Transverse colon (tissue), 4 donors: Measurements from ENCODE around the gene LAMA4. TPM values are rescaled to one million over a fixed set of nuclear protein-coding genes. Genes with fewer than 3 reads are reported as not detected.
A peak's percentile ranks its signal among the peaks of the same experiment; 100 is the strongest.

Source experiments
- DNase-seq: peaks from one replicate; pipeline ENCODE4 v3.0.0-alpha.2; 2019
- H3K27ac ChIP-seq, 4 donors: fragments of 200-600 bp; sonication (generic); 2 replicates each; pipeline ENCODE4 v1.5.1; 2016 to 2018; ENCODE audit warnings: inconsistent platforms in 4 of 4
- H3K27me3 ChIP-seq: fragments of 200-600 bp; sonication (generic); 2 replicates; pipeline ENCODE4 v1.5.1; 2017; ENCODE audit warnings: inconsistent platforms
- H3K36me3 ChIP-seq, 4 donors: fragments of 200-600 bp; sonication (generic); 2 replicates each; pipeline ENCODE4 v1.5.1; 2017 to 2019; ENCODE audit warnings: inconsistent platforms in 4 of 4
- H3K4me1 ChIP-seq, 4 donors: fragments of 200-600 bp; sonication (generic); 2 replicates each; pipeline ENCODE4 v1.5.1; 2017 to 2020; ENCODE audit warnings: inconsistent platforms in 4 of 4
- H3K4me3 ChIP-seq, 4 donors: fragments of 200-600 bp; sonication (generic); 1 replicate in 1 of 4; 2 replicates in 3 of 4; pipeline versions ENCODE4 v1.5.1 to v1.6.1; 2017 to 2019; ENCODE audit warnings: inconsistent platforms in 4 of 4
- H3K9me3 ChIP-seq, 2 donors: fragments of 200-600 bp; sonication (generic); 2 replicates each; pipeline ENCODE4 v1.5.1; 2017 to 2019; ENCODE audit warnings: inconsistent platforms in 2 of 2
- EP300 ChIP-seq: sonication (generic); formaldehyde crosslinking; IDR thresholded peaks from one replicate; pipeline ENCODE4 v1.6.1; 2017; ENCODE audit warnings: antibody characterized with exemption, low read depth
- POLR2A ChIP-seq: fragments of 450-650 bp; IDR thresholded peaks from one replicate; pipeline ENCODE4 v1.6.1; 2016; ENCODE audit warnings: antibody characterized with exemption, mild to moderate bottlenecking, moderate library complexity
- POLR2AphosphoS5 ChIP-seq, 3 donors: sonication (generic); formaldehyde crosslinking; IDR thresholded peaks; one replicate each; pipeline ENCODE4 v1.6.1; 2016; ENCODE audit warnings: antibody characterized with exemption in 3 of 3
- WGBS, 2 donors: methylation state at CpG; one replicate each; pipeline ENCODE4 v1.1.5; 2018; ENCODE audit warnings: low coverage in 1 of 2; 5-methylcytosine and 5-hydroxymethylcytosine counted together
- in situ Hi-C, 4 donors: fragments of 200-750 bp; cut with MboI; loops; one replicate each; pipeline versions ENCODE4 v1.15.0 to v1.15.1; 2017; ENCODE audit warnings: low sequenced_read_pairs in 3 of 4, low pct_ligation_motif_present in 1 of 4, low pct_unique_long_range_greater_than_20kb in 1 of 4
- intact Hi-C: fragments of 100-400 bp; cut with DNase I; formaldehyde crosslinking; loops from one replicate; pipeline ENCODE4 v1.15.1; 2023; ENCODE audit warnings: low total_unique reads
- total RNA-seq, 4 donors: library from RNA; depleted of rRNA; stranded (reverse); fragments of >200 nt; gene quantifications; one replicate each; pipeline ENCODE4 v1.1.0, GENCODE V29; 2016
- TF ChIP-seq, protein P1 (sequence below), 5 experiments: fragments of 200-600 bp in 3 of 5; fragments of 450-650 bp in 2 of 5; sonication (generic) in 3 of 5; IDR thresholded peaks; 1 replicate in 2 of 5; 2 replicates in 3 of 5; pipeline ENCODE4 v1.5.1; 2016 to 2017; ENCODE audit warnings: antibody characterized with exemption in 5 of 5, inconsistent platforms in 3 of 5, mild to moderate bottlenecking in 2 of 5, moderate library complexity in 1 of 5

The LAMA4 gene
- total RNA-seq, 4 donors from 2014 or later, result 27.3 to 54.9 (median 40.1) TPM

DNA sequence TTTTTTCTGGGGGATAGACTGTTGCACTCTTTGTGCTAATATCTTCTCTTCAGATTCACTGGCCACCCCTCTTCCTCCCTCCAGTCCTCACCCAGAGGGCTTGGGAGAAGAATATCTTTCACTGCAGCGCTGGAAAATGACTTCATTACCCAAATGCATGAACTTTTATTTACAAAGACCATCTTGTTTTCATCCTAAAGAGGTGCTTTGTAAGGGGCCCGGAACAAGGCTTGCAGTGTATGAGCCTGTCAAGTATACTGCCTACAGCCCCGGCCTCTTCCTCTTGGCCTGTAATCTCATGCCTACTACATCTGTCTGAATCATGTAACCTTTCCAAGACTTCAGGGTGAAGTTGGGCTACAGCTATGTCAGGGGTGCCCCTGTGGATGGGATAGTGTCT lies 554 bp upstream of the LAMA4 start:
- peak overlapping the region in 3 of 4 donors; percentile 42 to 66 (median 58) for H3K4me3 ChIP-seq
- no peaks in the 10 kb centered on the region for H3K9me3 ChIP-seq
- peak overlapping the region; percentile 87 to 89 (median 89) for H3K27ac ChIP-seq
- peaks cover 26% of the 10 kb centered on the region for H3K27me3 ChIP-seq
- 79% methylated on average over 3 of the region's 3 CpGs; no CpG with 5 or more reads in 1 of the 2 donors for WGBS, 2 donors
- no peaks in the 10 kb centered on the region for H3K36me3 ChIP-seq
- intact Hi-C loops, result loop anchor here (2.0 to 10.0 kb wide), 4 partner anchors 32 to 1888 kb away; no protein-coding TSS in a partner anchor
- no peak for TF ChIP-seq EP300
- no peak for TF ChIP-seq POLR2AphosphoS5 (IDR thresholded peaks at IDR 0.05)
- TF ChIP-seq, protein P1, sequence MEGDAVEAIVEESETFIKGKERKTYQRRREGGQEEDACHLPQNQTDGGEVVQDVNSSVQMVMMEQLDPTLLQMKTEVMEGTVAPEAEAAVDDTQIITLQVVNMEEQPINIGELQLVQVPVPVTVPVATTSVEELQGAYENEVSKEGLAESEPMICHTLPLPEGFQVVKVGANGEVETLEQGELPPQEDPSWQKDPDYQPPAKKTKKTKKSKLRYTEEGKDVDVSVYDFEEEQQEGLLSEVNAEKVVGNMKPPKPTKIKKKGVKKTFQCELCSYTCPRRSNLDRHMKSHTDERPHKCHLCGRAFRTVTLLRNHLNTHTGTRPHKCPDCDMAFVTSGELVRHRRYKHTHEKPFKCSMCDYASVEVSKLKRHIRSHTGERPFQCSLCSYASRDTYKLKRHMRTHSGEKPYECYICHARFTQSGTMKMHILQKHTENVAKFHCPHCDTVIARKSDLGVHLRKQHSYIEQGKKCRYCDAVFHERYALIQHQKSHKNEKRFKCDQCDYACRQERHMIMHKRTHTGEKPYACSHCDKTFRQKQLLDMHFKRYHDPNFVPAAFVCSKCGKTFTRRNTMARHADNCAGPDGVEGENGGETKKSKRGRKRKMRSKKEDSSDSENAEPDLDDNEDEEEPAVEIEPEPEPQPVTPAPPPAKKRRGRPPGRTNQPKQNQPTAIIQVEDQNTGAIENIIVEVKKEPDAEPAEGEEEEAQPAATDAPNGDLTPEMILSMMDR (IDR thresholded peaks at IDR 0.05), result no peak
- no peak for TF ChIP-seq POLR2A
- in situ Hi-C loops, result no loop called here
- peaks cover 3 to 8% (median 7%) of the 10 kb centered on the region in 4 donors for H3K4me1 ChIP-seq
- no peak for DNase-seq

DNA sequence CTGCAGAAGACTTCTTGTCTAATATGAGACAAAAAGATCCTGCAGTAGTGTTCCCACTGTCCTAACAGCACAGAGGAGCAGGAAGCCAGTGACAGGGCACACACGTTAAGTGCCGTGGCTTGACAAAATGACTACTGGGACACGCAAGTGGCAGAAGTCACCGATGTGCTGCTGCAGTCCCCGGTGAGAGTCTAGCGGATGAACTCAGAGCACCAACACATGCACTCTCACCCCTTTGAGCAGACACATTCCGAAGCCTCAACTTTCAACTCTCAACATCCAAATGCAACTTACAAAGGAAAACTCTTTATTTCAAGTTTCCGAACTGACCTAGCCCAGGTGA lies 898 bp downstream of the LAMA4 start:
- WGBS, 2 donors, result 8% methylated on average over 8 of the region's 8 CpGs; no CpG with 5 or more reads in 1 of the 2 donors
- peak; percentile 9 for DNase-seq
- no peaks in the 10 kb centered on the region for H3K9me3 ChIP-seq
- in situ Hi-C loops (no loop called here), intact Hi-C loops (loop anchor here (5.0 to 10.0 kb wide), 3 partner anchors 51 to 1886 kb away; no protein-coding TSS in a partner anchor)
- peak overlapping the region; percentile 42 to 66 (median 56) for H3K4me3 ChIP-seq
- TF ChIP-seq, protein P1 (IDR thresholded peaks at IDR 0.05), result no peak
- no peak for TF ChIP-seq EP300
- TF ChIP-seq POLR2A, result no peak
- TF ChIP-seq POLR2AphosphoS5 (IDR thresholded peaks at IDR 0.05), result no peak
- H3K4me1 ChIP-seq, result peaks cover 3 to 13% (median 9%) of the 10 kb centered on the region in 4 donors
- peaks cover 26% of the 10 kb centered on the region for H3K27me3 ChIP-seq
- H3K36me3 ChIP-seq, result no peaks in the 10 kb centered on the region
- H3K27ac ChIP-seq, result peak overlapping the region; percentile 87 to 89 (median 89)

DNA sequence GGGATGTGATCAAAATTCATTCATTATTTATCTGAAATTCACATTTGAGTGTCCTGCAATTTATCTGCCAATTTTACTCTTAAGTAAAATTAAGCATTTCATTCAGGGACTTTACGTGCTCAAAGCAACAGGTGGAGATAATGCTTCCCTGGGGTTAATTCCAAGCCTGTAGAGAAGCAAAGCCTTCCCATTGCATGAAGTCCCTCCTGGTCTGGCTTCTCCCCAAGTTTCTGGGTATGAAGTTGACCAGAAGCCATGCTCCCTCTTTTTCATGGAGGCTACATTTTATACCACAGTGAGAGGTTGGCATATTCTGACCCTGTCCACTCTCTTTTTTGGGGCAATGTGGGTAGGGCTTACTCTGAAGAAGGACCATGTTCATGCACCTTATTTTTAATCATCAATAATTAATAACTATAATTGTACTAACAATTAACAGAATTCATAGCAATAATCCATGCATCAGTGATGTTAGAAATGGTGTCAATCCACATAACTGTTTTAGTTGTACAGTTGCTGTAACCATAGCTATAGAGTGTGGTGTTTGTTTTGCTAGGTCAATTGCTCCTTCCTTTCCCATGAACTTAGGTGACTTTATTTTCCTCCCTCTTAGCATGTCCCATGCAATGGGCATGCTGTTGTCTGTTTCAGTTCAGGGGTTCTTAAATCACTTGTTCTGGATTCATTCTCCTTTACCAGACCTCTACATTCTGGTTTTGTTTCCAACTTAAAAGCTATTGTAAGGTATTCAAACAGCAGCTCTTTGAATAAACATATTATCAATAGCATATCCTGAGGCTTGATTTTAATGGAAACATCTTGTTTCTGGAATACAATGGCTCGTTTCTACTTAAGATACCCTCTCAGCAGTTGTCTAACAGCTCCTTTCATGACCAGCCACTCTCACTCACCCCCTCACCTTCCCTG lies 1.5 kb downstream of the LAMA4 start:
- peaks cover 26% of the 10 kb centered on the region for H3K27me3 ChIP-seq
- H3K27ac ChIP-seq, result peak overlapping the region; percentile 87 to 89 (median 89)
- WGBS, 2 donors, result 40 to 46% methylated on average over 2 of the region's 2 CpGs
- peaks cover 3 to 13% (median 9%) of the 10 kb centered on the region in 4 donors for H3K4me1 ChIP-seq
- no peaks in the 10 kb centered on the region for H3K9me3 ChIP-seq
- no peak for DNase-seq
- in situ Hi-C loops, result no loop called here
- H3K4me3 ChIP-seq, result peak overlapping the region; percentile 42 to 66 (median 56)
- TF ChIP-seq EP300 (no peak), POLR2A (no peak), POLR2AphosphoS5 (IDR thresholded peaks at IDR 0.05) (no peak)
- TF ChIP-seq, protein P1 (IDR thresholded peaks at IDR 0.05), result no peak
- intact Hi-C loops, result loop anchor here (5.0 to 10.0 kb wide), 3 partner anchors 52 to 1886 kb away; no protein-coding TSS in a partner anchor
- H3K36me3 ChIP-seq, result no peaks in the 10 kb centered on the region

DNA sequence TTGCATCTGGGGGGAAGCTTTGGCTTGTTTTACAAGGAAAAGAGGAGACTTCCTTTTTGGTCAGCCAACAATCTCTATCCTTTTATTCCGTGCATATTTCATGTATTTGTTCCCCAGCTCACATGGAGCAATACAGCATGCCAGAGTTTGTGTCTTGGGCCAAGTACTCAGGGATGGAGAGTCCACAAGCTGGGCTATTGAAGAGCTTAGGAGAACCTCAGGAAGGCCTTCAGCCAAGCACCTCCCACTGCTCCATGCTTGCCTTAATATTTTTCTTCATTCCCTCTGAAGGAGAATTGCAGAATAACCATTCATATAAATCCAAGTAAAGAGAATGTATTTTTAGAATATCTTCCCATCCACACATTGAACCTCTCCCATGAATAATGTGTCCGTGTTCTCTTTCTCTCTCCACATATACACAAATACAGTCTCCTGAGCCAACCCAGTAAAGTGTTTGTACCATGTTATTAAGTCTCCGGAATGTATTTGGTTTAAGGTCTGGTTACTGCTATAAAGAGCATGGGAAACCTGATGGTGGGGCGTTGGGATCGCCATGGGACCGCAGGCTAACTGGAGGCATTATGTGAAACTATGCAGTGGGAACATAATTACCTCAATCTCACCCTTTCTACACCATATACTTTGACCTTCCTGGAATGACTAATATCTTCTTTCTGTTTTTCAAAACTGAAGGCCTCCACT lies 3.0 kb downstream of the LAMA4 start:
- intact Hi-C loops (loop anchor here (5.0 to 10.0 kb wide), 3 partner anchors 53 to 1884 kb away; no protein-coding TSS in a partner anchor), in situ Hi-C loops (no loop called here)
- WGBS, 2 donors, result 67 to 70% methylated on average over 1 to 6 of the region's 6 CpGs
- peak; percentile 3 to 55 (median 10) for TF ChIP-seq POLR2AphosphoS5 (IDR thresholded peaks at IDR 0.05)
- TF ChIP-seq POLR2A, result no peak
- no peak for TF ChIP-seq EP300
- TF ChIP-seq, protein P1 (IDR thresholded peaks at IDR 0.05), result no peak
- Histone ChIP-seq H3K36me3 (no peaks in the 10 kb centered on the region), H3K4me1 (peaks cover 7 to 24% (median 12%) of the 10 kb centered on the region in 4 donors), H3K4me3 (peak overlapping the region in 3 of 4 donors; percentile 42 to 66 (median 58)), H3K27me3 (peaks cover 26% of the 10 kb centered on the region), H3K9me3 (no peaks in the 10 kb centered on the region), H3K27ac (peak overlapping the region; percentile 87 to 89 (median 89))
- peak; percentile 36 for DNase-seq
